HepG2 (cell line): ENCODE results near the gene SERINC2.

ENCODE experiments used
- ARNT ChIP-seq: fragments of 450-650 bp; IDR thresholded peaks from 2 replicates; pipeline ENCODE4 v1.6.1; 2017
- ASH2L ChIP-seq: fragments of 300-600, 200-600 bp; sonication (generic); IDR thresholded peaks from 2 replicates; pipeline ENCODE4 v1.7.0; 2017; ENCODE audit warnings: low read depth, mild to moderate bottlenecking, moderate library complexity, mixed read lengths, low read length; ENCODE audit not compliant: insufficient read length
- EZH2 ChIP-seq: conservative IDR thresholded peaks from 2 replicates; pipeline ENCODE4 v1.6.1; 2012; ENCODE audit warnings: mild to moderate bottlenecking, low read depth, low read length, moderate library complexity
- SIN3A ChIP-seq: IDR thresholded peaks from 2 replicates; pipeline ENCODE4 v1.6.1; 2011; ENCODE audit warnings: low read depth, mild to moderate bottlenecking, control low read depth, low read length, borderline replicate concordance
- ZNF773 ChIP-seq: sonication (generic); formaldehyde crosslinking; IDR thresholded peaks from 2 replicates; pipeline ENCODE4 v1.4.0; 2020; ENCODE audit warnings: missing genetic modification reagents, borderline replicate concordance

DNA sequence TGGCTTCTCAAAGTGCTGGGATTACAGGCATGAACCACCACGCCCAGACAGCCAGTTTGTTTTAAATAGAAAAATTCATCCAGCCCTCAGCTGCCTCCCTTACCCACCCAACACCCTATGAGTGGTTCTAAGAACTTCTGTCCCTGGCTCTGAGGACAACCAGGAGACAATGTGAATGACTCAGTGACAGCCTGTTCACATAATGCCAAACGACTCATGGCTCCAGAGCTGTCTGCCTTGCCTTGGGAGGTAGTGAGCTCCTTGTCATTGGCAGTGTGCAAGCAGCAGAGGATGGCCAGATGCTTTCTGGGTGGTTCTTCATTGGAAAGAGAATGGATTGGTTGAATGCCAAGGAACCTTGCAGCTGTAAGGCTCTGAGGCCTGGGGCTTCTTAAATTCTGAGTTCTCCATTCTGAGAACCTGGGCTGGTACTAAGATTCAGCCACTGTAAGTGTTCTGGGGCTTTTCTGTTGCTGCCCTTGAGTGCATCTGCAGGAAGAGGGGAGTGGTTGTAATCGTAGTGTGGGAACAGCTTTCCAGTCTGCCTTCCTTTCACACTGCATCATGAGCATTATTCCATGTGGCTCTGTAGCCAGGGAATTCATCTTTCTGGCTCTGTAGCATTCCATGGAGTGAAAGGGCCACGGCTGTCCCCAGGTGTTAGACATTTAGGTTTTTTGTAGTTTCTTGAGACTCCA lies 5.8 kb downstream of the SERINC2 start:
- no peak for TF ChIP-seq EZH2
- no peak for TF ChIP-seq ZNF773 (CRISPR knock-in tag)
- TF ChIP-seq ASH2L = no peak
- no peak for TF ChIP-seq ARNT
- TF ChIP-seq SIN3A = no peak
